Measurements from ENCODE around the gene PEAK1.
"Not testable (repeated sequence)": the region's sequence is repeated elsewhere in the genome, so short reads cannot be mapped to it uniquely, and the experiment has no call there.

GRCh38 chr15:77406173-77406759, 13.6 kb downstream of the PEAK1 start:
- TF ChIP-seq, protein P1, sequence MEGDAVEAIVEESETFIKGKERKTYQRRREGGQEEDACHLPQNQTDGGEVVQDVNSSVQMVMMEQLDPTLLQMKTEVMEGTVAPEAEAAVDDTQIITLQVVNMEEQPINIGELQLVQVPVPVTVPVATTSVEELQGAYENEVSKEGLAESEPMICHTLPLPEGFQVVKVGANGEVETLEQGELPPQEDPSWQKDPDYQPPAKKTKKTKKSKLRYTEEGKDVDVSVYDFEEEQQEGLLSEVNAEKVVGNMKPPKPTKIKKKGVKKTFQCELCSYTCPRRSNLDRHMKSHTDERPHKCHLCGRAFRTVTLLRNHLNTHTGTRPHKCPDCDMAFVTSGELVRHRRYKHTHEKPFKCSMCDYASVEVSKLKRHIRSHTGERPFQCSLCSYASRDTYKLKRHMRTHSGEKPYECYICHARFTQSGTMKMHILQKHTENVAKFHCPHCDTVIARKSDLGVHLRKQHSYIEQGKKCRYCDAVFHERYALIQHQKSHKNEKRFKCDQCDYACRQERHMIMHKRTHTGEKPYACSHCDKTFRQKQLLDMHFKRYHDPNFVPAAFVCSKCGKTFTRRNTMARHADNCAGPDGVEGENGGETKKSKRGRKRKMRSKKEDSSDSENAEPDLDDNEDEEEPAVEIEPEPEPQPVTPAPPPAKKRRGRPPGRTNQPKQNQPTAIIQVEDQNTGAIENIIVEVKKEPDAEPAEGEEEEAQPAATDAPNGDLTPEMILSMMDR (IDR thresholded peaks at IDR 0.05) = not testable (repeated sequence)
- not testable (repeated sequence) for TF ChIP-seq POLR2AphosphoS5 (IDR thresholded peaks at IDR 0.05; ENCODE audit: low read depth, low read length); SIN3A (IDR thresholded peaks at IDR 0.05; ENCODE audit: borderline replicate concordance, insufficient read depth, low read depth, low read length); REST (IDR thresholded peaks at IDR 0.05; ENCODE audit: insufficient read depth in 1 of 2, low read depth in 2 of 2, low read length in 1 of 2)
